Activated T-cell treated with anti-CD3 and anti-CD28 coated beads for 4 hours (primary cell): Measurements from ENCODE around the gene ZNF184.
"Not testable (repeated sequence)": the region's sequence is repeated elsewhere in the genome, so short reads cannot be mapped to it uniquely, and the experiment has no call there.

ENCODE experiments used
- DNase-seq: peaks from one replicate; pipeline ENCODE4 v3.0.0-alpha.2; 2020

ZNF184 gene

GRCh38 chr6:27478706-27479318 is 5.9 kb upstream of the ZNF184 start:
- peak; percentile 88 for DNase-seq

GRCh38 chr6:27478141-27478705 is 5.3 kb upstream of the ZNF184 start:
- DNase-seq = no peak

- no peak for DNase-seq
These were observed 4.6 kb upstream of the ZNF184 start for GRCh38 chr6:27477318-27478013.

DNA sequence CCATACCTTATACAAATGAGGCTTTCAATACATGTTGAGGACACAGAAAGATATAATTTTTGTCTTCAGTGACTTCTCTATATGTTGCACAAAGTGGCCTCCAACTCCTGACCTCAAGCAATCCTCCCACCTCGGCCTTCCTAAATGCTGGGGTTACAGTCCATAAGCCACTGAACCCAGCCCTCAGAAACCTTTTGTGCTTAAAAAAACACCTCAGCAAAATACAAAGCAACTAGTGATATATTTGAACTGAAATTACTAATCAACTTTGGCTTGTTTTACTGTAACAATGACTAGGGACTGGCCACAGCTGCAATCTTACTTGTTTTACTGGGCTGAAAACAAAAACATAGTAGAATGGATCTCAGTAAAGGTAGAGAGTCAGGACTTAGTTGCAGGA is 3.2 kb upstream of the ZNF184 start:
- DNase-seq = no peak

DNA sequence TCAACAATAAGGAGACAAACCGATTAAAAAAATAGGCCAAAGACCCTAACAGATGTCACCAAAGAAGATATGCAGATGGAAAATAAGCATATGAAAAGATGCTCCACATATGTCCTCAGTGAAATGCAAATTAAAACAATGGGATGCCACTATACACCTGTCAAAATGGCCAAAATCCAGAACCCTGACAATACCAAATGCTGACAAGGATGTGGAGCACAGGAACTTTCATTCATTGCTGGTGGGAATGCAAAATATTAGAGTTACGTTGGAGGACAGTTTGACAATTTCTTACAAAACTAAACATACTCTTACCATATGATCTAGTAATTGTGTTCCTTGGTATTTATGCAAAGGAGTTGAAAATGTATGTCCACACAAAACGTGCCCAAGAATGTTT is 1.8 kb upstream of the ZNF184 start:
- DNase-seq = no peak

GRCh38 chr6:27474172-27474465 is 1.2 kb upstream of the ZNF184 start:
- no peak for DNase-seq

GRCh38 chr6:27472182-27472616 is 706 bp downstream of the ZNF184 start:
- peak; percentile 49 for DNase-seq

GRCh38 chr6:27471365-27472115 is 1.4 kb downstream of the ZNF184 start:
- no peak for DNase-seq

DNA sequence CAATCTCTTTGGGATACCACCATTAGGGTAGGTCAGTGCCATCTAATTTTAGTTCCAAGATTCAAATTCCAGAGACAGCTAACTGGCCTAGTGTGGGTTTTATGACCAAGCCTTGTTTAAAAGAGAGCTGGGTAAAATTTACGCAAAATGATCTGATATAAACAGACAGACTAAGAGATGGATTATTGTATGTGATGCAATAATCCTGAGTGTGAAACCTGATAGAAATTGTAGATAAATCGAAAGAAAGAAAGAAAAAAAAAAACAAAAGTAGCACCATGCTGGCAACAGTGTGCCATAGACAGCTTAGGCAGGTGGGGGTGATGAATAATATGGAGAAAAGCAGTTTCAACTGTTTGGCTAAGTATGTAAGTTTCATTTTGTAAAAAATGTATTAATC is 2.9 kb downstream of the ZNF184 start:
- DNase-seq = no peak

- no peak for DNase-seq
These were observed 4.6 kb downstream of the ZNF184 start for GRCh38 chr6:27468334-27468733.

DNA sequence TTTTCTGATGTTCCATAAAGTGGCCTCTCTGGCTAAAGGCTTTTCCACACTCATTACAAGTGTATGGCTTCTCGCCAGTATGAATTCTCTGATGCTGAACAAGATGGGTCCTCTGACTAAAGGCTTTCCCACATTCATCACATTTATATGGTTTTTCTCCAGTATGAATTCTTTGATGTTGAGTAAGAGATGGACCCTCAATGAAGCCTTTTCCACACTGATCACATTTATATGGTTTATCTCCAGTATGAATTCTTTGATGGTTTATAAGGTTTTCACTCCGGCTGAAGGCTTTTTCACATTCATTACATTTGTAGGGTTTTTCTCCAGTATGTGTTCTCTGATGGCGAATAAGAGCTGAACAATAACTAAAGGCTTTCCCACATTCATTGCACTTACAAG is 20.4 kb downstream of the ZNF184 start:
- DNase-seq = no peak

- no peak for DNase-seq
These were observed 21.1 kb downstream of the ZNF184 start for GRCh38 chr6:27451660-27452390.

DNA sequence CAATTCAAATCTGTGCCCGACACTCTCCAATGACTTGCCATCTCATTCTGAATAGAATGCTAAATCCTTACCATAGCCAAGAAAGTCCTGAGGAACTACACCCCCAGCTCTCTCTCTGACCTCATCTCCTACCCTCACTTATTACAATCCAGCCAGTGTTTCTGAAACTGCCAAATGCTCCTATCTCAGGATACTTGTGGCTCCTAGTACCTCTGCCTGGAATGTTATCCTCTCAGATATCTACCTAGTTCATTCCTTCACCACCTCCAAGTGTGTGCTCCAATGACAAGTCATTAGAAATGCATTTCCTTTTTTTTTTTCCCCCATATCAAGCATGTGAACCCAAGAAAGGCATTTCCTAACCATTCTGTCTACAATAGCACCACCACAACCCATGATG is 24.4 kb downstream of the ZNF184 start:
- DNase-seq = no peak

DNA sequence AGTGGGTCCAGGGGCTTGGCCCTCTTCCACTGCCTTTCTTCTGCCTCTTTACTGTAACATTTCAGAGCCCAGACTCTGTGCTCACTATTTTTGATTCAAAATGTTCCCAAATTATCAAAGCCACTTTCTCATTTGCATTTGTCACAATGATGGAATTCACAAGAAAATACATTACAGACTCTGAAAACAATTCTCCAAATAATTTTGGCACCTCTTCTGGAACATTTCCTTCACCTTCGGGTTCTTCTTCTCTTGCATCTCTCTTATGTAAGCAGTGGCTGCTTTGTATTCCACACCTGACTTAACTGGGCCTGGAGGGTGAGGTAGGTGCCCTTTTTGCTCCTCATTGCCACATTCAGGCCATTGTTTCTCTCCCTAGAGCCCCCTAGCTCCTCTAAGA is 30.0 kb downstream of the ZNF184 start:
- no peak for DNase-seq

DNA sequence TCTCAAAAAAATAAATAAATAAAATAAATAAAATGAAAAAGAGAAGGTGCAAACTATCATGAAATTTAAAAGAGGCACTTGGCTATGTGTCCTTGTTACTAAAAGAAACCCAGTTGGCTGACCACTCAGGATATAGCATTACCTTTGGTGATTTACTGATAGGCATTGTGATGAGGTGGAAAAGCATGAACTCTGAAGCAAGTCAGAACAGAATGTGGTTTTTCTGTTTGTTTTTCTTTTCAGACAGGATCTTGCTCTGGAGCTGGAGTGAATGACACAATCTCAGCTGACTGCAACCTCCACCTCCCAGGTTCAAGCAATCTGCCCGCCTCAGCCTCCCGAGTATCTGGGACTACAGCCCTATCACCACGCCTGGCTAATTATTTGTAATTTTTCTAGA is 31.9 kb downstream of the ZNF184 start:
- DNase-seq = no peak

GRCh38 chr6:27439371-27439770 is 33.5 kb downstream of the ZNF184 start:
- no peak for DNase-seq

DNA sequence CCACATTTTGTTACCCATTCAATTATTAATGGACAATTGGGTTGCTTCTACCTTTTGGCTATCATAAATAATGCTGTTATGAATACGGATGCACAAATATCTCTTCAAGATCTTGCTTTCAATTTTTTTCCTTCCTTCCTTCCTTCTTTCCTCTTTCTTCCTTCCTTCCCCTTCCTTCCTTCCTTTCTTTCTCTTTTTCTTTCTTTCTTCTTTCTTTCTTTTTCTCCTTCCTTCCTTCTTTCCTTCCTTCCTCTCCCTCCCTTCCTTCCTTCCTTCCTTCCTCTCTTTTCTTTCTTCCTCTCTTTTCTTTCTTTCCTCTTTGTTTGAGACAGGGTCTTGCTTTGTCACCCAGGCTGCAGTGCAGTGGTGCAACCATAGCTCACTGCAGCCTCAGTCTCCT is 39.2 kb downstream of the ZNF184 start:
- no peak for DNase-seq

GRCh38 chr6:27428966-27429365 is 43.9 kb downstream of the ZNF184 start:
- DNase-seq = no peak

- DNase-seq = no peak
These were observed 44.4 kb downstream of the ZNF184 start for GRCh38 chr6:27428502-27428901.

- no peak for DNase-seq
These were observed 46.8 kb downstream of the ZNF184 start for GRCh38 chr6:27426045-27426620.

- DNase-seq = not testable (repeated sequence)
These were observed 48.1 kb downstream of the ZNF184 start for GRCh38 chr6:27424851-27425250.

- DNase-seq = no peak
These were observed 50.1 kb downstream of the ZNF184 start for GRCh38 chr6:27422651-27423332.
